ENCODE results near the gene AGTRAP. TPM values are rescaled to one million over a fixed set of nuclear protein-coding genes. Genes with fewer than 3 reads are reported as not detected.

AGTRAP gene
- total RNA-seq, 3 donors from 2014 or later: 6.5 to 7.8 (median 7.1) TPM

DNA sequence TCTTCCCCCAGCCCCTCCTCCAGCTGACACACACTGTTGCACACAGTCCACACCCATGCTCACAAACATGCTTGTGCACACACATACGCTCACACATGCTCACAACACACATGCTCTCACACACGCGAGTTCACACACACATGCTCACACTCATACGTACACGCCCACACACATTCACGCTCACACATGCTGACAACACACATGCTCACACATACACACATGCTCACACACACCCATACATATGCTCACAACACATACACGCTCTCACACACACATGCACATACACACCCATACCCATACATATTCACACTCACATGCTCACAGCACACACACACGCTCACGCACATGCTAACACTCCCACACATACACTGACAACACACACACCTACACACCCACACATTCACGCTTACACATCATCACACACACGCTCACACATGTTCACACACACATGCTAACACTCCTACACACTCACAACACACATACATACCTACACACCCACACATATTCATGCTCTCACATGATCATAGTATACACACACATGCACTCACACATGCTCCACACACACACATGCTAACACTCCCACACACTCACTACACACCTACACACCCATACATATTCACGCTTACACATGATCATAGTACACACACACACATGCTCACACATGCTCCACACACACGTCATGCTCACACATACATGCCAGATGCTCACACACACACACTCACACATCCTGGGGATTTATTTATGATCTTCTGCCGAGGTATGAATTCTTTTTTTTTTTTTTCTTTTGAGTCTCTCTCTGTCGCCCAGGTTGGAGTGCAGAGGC lies 33.7 kb upstream of the AGTRAP start:
- Mint-ChIP-seq H3K9me3 (no peaks in the 10 kb centered on the region), H3K27me3 (ENCODE audit: low read depth) (peaks cover 12% of the 10 kb centered on the region), H3K4me3 (no peak overlapping the region), H3K4me1 (ENCODE audit: low read depth) (no peaks in the 10 kb centered on the region), H3K36me3 (ENCODE audit: insufficient read depth) (no peaks in the 10 kb centered on the region)
- DNase-seq: no peak
- no peak for ATAC-seq

DNA sequence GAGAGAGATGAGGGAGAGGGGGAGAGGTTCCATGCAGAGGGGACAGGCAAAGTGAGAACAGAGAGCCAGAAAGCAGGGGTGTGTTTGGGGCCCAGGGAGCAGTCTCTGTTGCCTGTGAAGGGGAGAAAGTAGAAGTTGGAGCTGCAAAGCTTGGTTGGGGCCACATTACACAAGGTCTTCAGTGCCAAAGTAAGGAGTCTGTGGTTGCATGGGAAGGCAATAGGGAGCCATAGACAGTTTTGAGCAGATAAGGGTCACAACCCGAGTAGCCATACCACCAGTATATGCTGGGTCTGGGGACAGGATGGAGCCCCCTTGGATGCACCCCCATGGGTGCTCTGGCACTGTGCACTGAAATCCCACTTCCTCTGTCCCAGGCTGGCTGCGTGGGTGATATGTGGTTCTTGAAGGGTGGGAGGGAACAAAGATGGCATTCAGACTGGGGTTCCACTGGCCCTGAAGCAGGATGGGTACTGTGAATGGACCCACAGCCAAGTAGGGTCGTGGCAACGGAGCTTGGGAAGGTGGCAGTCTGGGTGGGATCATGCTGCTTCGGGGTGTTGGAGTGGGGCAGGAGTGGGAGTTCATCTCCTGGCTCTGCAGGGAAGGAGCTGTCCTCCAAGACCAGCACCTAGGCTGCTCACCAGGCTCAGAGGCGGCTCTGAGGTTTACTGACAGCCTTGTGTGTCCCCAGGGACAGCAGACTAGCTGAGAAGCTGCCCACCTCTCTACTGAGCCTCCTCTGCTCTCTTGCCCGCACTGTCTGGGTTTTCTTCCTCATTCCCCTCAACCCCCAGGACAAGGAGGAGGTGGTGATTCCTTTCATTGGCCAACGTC lies 32.4 kb upstream of the AGTRAP start:
- no peak overlapping the region for H3K4me3 Mint-ChIP-seq
- no peaks in the 10 kb centered on the region for H3K9me3 Mint-ChIP-seq
- no peaks in the 10 kb centered on the region for H3K4me1 Mint-ChIP-seq (ENCODE audit: low read depth)
- H3K27me3 Mint-ChIP-seq (ENCODE audit: low read depth): peaks cover 12% of the 10 kb centered on the region
- DNase-seq (no peak), ATAC-seq (no peak)
- H3K36me3 Mint-ChIP-seq (ENCODE audit: insufficient read depth): no peaks in the 10 kb centered on the region

DNA sequence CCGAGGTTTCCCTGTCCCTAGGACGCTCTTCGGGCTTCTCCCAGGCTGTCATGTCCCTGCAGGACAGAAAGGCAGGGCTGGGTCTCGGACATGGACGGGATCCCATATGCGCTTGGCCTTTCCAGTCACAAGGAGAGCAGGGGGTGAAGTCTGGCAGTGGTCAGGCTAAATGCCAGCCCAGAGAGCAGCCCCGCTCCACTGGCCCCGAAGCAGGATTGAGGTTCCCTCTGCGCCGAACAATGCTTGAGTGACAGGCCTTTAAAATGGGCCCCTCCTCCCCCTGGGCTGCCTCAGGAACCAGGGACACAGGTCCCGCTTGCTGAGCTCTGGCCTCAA lies 31.8 kb upstream of the AGTRAP start:
- ATAC-seq (no peak), DNase-seq (no peak)
- Mint-ChIP-seq H3K4me3 (no peak overlapping the region), H3K4me1 (ENCODE audit: low read depth) (no peaks in the 10 kb centered on the region), H3K36me3 (ENCODE audit: insufficient read depth) (no peaks in the 10 kb centered on the region), H3K9me3 (no peaks in the 10 kb centered on the region), H3K27me3 (ENCODE audit: low read depth) (peaks cover 12% of the 10 kb centered on the region)

DNA sequence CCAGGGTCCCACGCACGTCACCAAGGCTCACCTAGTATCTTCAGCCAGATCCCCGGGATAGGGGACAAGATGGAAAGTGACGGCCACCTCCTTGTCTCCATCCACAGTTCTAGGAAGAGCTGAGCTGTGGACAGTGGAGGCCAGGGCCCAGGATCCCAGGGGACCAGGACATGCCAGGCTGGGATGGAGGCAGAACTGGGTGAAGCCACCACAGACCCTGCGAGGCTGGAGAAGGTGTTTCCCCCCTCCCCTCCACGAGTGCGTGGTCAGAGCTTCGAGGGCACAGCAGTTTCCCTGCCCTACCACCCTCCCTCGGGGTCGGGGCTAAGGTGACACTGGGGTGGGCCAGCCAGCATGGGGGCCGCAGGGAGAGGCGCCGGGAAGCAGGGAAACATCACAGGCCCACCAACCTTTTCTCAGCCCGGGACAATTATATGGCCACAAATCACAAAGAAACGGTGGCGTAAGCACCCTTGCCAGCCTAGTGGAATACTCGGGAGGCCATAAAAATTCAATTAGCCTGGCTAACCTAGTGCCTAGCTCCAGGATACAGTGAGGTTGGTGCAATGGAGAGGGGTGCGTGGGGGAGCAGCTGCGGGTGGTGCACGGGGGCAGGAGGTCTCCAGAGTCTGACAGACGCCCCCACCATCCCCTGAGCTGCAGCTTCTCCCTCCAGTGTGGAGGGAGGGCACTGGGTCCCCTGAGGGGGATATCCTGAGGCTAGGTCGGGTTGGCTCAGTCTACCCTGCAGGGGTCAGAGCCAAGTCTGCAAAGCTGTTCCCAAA lies 31.1 kb upstream of the AGTRAP start:
- no peaks in the 10 kb centered on the region for H3K36me3 Mint-ChIP-seq (ENCODE audit: insufficient read depth)
- peaks cover 12% of the 10 kb centered on the region for H3K27me3 Mint-ChIP-seq (ENCODE audit: low read depth)
- no peak for ATAC-seq

DNA sequence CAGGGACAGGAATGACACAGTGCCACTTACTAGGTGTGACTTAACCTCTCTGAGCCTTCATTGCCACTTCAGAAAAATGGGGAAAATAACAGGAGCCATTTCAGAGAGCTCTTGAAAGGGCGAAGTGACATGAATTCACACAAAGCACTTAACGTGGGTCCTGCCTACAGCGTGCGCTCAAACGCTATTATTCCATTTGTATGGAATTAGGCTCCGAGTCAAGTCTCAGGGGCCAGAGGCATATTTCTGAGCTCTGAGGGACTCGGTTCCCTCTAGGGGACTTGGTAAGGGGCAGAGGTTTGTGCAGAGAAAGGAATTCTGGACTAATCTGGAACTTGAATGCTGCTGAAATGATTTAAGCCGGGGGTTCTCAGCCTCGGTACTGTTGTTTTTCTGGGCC lies 30.3 kb upstream of the AGTRAP start:
- ATAC-seq (no peak), DNase-seq (no peak)
- Mint-ChIP-seq H3K36me3 (ENCODE audit: insufficient read depth) (no peaks in the 10 kb centered on the region), H3K27me3 (ENCODE audit: low read depth) (peaks cover 12% of the 10 kb centered on the region), H3K9me3 (no peaks in the 10 kb centered on the region), H3K4me3 (no peak overlapping the region), H3K4me1 (ENCODE audit: low read depth) (no peaks in the 10 kb centered on the region)

More for the DNA sequence above, 31.1 kb upstream of the AGTRAP start:
- no peak for DNase-seq
- no peaks in the 10 kb centered on the region for H3K4me1 Mint-ChIP-seq (ENCODE audit: low read depth)
- H3K4me3 Mint-ChIP-seq: no peak overlapping the region
- no peaks in the 10 kb centered on the region for H3K9me3 Mint-ChIP-seq

GRCh38 chr1:11706292-11706691 lies 29.6 kb upstream of the AGTRAP start:
- DNase-seq (no peak), ATAC-seq (no peak)
- Mint-ChIP-seq H3K4me1 (ENCODE audit: low read depth) (no peaks in the 10 kb centered on the region), H3K27me3 (ENCODE audit: low read depth) (peaks cover 7% of the 10 kb centered on the region), H3K4me3 (no peak overlapping the region), H3K9me3 (no peaks in the 10 kb centered on the region), H3K36me3 (ENCODE audit: insufficient read depth) (no peaks in the 10 kb centered on the region)

DNA sequence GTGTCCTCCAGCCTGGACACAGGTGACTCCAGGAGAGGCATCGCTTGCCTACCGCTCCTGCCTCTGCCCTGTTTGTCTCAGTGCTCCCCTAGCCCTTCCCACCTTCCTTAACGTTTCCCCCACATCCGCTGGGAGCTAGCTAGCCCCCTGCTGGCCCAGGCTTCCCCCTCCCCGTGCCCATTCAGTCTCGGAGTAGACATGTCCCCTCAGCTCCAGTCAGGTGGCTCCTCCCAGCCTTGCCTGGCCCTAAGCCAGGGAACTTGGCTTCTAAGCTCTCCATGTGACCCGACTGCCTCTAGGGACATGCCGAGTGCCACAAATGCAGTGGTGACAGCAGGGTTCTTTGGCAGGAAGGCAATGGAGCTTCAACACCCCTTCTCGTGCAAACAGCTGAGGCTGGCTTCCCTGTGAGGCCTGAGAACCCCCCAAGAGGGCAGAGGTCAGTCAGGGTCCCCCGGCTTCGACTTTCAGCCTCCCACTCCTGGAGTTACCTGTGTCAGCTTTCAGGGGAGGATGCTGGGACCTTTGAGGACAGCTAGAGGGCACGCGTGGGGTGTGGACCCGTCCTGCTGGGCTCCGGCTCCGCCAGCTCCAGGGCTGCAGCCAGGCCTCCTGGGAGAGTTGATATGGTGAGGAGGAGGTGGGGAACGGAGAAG lies 28.2 kb upstream of the AGTRAP start:
- Mint-ChIP-seq H3K9me3 (no peaks in the 10 kb centered on the region), H3K4me1 (ENCODE audit: low read depth) (no peaks in the 10 kb centered on the region), H3K4me3 (no peak overlapping the region), H3K36me3 (ENCODE audit: insufficient read depth) (no peaks in the 10 kb centered on the region), H3K27me3 (ENCODE audit: low read depth) (peaks cover 7% of the 10 kb centered on the region)
- DNase-seq (no peak), ATAC-seq (no peak)

GRCh38 chr1:11708554-11709350 lies 27.2 kb upstream of the AGTRAP start:
- ATAC-seq (peak in 1 of 2 donors; percentile 23), DNase-seq (no peak)
- Mint-ChIP-seq H3K4me3 (no peak overlapping the region), H3K27me3 (ENCODE audit: low read depth) (peaks cover 4% of the 10 kb centered on the region), H3K4me1 (ENCODE audit: low read depth) (no peaks in the 10 kb centered on the region), H3K36me3 (ENCODE audit: insufficient read depth) (no peaks in the 10 kb centered on the region), H3K9me3 (no peaks in the 10 kb centered on the region)

- H3K36me3 Mint-ChIP-seq (ENCODE audit: insufficient read depth): no peaks in the 10 kb centered on the region
- no peaks in the 10 kb centered on the region for H3K9me3 Mint-ChIP-seq
- ATAC-seq (no peak), DNase-seq (no peak)
- no peak overlapping the region for H3K4me3 Mint-ChIP-seq
- H3K4me1 Mint-ChIP-seq (ENCODE audit: low read depth): no peaks in the 10 kb centered on the region
- H3K27me3 Mint-ChIP-seq (ENCODE audit: low read depth): no peaks in the 10 kb centered on the region
Measured at GRCh38 chr1:11711490-11711889, 24.4 kb upstream of the AGTRAP start.

GRCh38 chr1:11712285-11712684 lies 23.7 kb upstream of the AGTRAP start:
- no peak overlapping the region for H3K4me3 Mint-ChIP-seq
- no peaks in the 10 kb centered on the region for H3K36me3 Mint-ChIP-seq (ENCODE audit: insufficient read depth)
- no peaks in the 10 kb centered on the region for H3K27me3 Mint-ChIP-seq (ENCODE audit: low read depth)
- no peaks in the 10 kb centered on the region for H3K4me1 Mint-ChIP-seq (ENCODE audit: low read depth)
- H3K9me3 Mint-ChIP-seq: no peaks in the 10 kb centered on the region
- ATAC-seq (no peak), DNase-seq (no peak)

GRCh38 chr1:11713095-11713494 lies 22.8 kb upstream of the AGTRAP start:
- DNase-seq (no peak), ATAC-seq (no peak)

GRCh38 chr1:11714831-11715575 lies 20.9 kb upstream of the AGTRAP start:
- Mint-ChIP-seq H3K4me3 (no peak overlapping the region), H3K36me3 (ENCODE audit: insufficient read depth) (no peaks in the 10 kb centered on the region), H3K4me1 (ENCODE audit: low read depth) (peaks cover 13% of the 10 kb centered on the region), H3K9me3 (no peaks in the 10 kb centered on the region), H3K27me3 (ENCODE audit: low read depth) (no peaks in the 10 kb centered on the region)
- DNase-seq (no peak), ATAC-seq (no peak)

More at GRCh38 chr1:11713095-11713494, 22.8 kb upstream of the AGTRAP start:
- no peak overlapping the region for H3K4me3 Mint-ChIP-seq
- no peaks in the 10 kb centered on the region for H3K9me3 Mint-ChIP-seq
- H3K4me1 Mint-ChIP-seq (ENCODE audit: low read depth): no peaks in the 10 kb centered on the region
- no peaks in the 10 kb centered on the region for H3K36me3 Mint-ChIP-seq (ENCODE audit: insufficient read depth)
- no peaks in the 10 kb centered on the region for H3K27me3 Mint-ChIP-seq (ENCODE audit: low read depth)

Data from activated T-cell treated with anti-CD3 and anti-CD28 coated beads, Interleukin-2, amount 50 U/mL, for 4 hours (primary cell).